HG03196 (cell line): ENCODE data around the gene ARID4B.
"Not testable (repeated sequence)": the region's sequence is repeated elsewhere in the genome, so short reads cannot be mapped to it uniquely, and the experiment has no call there.

Experiments used
- ATAC-seq: cut with Tn5 transposase; IDR thresholded peaks from one replicate; pipeline ENCODE4 v1.9.1; 2021; ENCODE audit not compliant: unreplicated experiment

Gene ARID4B

GRCh38 chr1:235275223-235275622, 52.8 kb downstream of the ARID4B start:
- ATAC-seq: no peak

GRCh38 chr1:235272851-235273250, 55.1 kb downstream of the ARID4B start:
- no peak for ATAC-seq

GRCh38 chr1:235270625-235271024, 57.4 kb downstream of the ARID4B start:
- ATAC-seq: no peak

- ATAC-seq: not testable (repeated sequence)
Observed at GRCh38 chr1:235269990-235270389, 58.0 kb downstream of the ARID4B start.

- no peak for ATAC-seq
Observed at GRCh38 chr1:235268379-235269125, 59.4 kb downstream of the ARID4B start.

GRCh38 chr1:235266967-235267366, 61.0 kb downstream of the ARID4B start:
- ATAC-seq: no peak

- ATAC-seq: no peak
Observed at GRCh38 chr1:235266325-235266724, 61.7 kb downstream of the ARID4B start.

GRCh38 chr1:235265900-235266299, 62.1 kb downstream of the ARID4B start:
- ATAC-seq: no peak

GRCh38 chr1:235264327-235264726, 63.7 kb downstream of the ARID4B start:
- ATAC-seq: no peak

GRCh38 chr1:235262539-235262938, 65.4 kb downstream of the ARID4B start:
- no peak for ATAC-seq

- ATAC-seq: no peak
Observed at GRCh38 chr1:235261243-235261642, 66.7 kb downstream of the ARID4B start.

GRCh38 chr1:235259133-235259778, 68.7 kb downstream of the ARID4B start:
- peak; percentile 49 for ATAC-seq

GRCh38 chr1:235258068-235258467, 69.9 kb downstream of the ARID4B start:
- not testable (repeated sequence) for ATAC-seq

GRCh38 chr1:235254721-235255120, 73.3 kb downstream of the ARID4B start:
- ATAC-seq: no peak

- ATAC-seq: peak; percentile 70
Observed at GRCh38 chr1:235253219-235253962, 74.6 kb downstream of the ARID4B start.

- no peak for ATAC-seq
Observed at GRCh38 chr1:235250430-235250829, 77.5 kb downstream of the ARID4B start.

- ATAC-seq: no peak
Observed at GRCh38 chr1:235246022-235246948, 81.7 kb downstream of the ARID4B start.

- ATAC-seq: no peak
Observed at GRCh38 chr1:235244974-235245592, 82.9 kb downstream of the ARID4B start.

GRCh38 chr1:235240960-235241359, 87.0 kb downstream of the ARID4B start:
- ATAC-seq: no peak

- no peak for ATAC-seq
Observed at GRCh38 chr1:235239851-235240250, 88.1 kb downstream of the ARID4B start.
